Bronchial epithelial cell (primary cell): ENCODE data around the gene CHTF18. TPM values are rescaled to one million over a fixed set of nuclear protein-coding genes. Genes with fewer than 3 reads are reported as not detected.

Experiments
- DNase-seq: peaks from one replicate; pipeline ENCODE4 v3.0.0-alpha.2; 2010; ENCODE audit warnings: low read depth
- FAIRE-seq: peaks from 2 replicates; lab custom pipeline; 2011; peaks lifted over from hg19 to GRCh38; lab: Jason Lieb, UNC
- H3K27me3 ChIP-seq: 2 replicates; pipeline ENCODE4 v1.5.1; 2011; ENCODE audit warnings: low read length; ENCODE audit not compliant: control insufficient read depth, insufficient read depth
- H3K36me3 ChIP-seq: 2 replicates; pipeline ENCODE4 v1.5.1; 2011; ENCODE audit warnings: low read length; ENCODE audit not compliant: control insufficient read depth, insufficient read depth
- H3K4me3 ChIP-seq: 2 replicates; pipeline ENCODE4 v1.5.1; 2011; ENCODE audit warnings: mild to moderate bottlenecking, low read depth, low read length, control low read depth
- total RNA-seq: library from RNA; depleted of rRNA; stranded (reverse); fragments of >200 nt; gene quantifications from 2 replicates; pipeline ENCODE4 v1.2.1, GENCODE V29; 2014
- TF ChIP-seq, protein P1 (sequence below): IDR thresholded peaks from 2 replicates; pipeline ENCODE4 v1.5.1; 2011; ENCODE audit warnings: mild to moderate bottlenecking, moderate library complexity, low read length, control low read depth, inconsistent platforms; ENCODE audit not compliant: insufficient read depth, severe bottlenecking

The CHTF18 gene
- total RNA-seq, 1 donor from 2014 or later = 1.6 TPM

DNA sequence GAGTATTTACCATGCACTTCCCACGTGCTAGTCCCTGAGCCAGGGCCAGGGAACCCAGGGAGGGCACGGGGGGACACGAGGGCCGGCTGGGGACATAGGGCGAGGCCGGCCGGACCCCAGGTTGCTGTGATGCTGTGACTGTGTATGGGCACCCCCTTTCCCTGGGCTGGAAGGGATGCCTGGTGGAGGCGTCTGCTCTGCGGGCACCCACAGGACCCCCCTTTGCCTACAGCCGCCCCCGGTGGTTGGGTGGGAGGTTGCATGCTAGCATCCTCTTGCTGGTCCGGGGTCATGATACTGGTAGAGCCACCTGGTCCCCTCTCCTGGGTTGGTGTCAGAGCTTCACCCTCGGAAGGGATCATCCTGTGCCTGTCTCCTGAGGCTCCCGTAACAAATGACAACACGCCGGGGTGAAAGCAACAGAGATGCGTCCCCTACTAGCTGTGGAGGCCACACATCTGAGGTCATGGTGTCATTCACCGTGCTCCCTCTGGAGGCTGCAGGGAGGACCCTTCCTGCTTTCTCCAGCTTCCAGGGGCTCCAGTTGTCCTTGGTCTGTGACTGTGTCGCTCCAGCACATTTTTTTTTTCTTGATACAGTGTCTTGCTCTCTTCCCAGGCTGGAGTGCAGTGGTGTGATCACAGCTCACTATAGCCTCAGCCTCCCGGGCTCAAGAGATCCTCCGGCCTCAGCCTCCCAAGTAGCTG lies 44.5 kb upstream of the CHTF18 start:
- FAIRE-seq (no peak), DNase-seq (no peak)
- H3K36me3 ChIP-seq = no peaks in the 10 kb centered on the region
- no peak overlapping the region for H3K4me3 ChIP-seq
- H3K27me3 ChIP-seq = no peaks in the 10 kb centered on the region
- TF ChIP-seq, protein P1, sequence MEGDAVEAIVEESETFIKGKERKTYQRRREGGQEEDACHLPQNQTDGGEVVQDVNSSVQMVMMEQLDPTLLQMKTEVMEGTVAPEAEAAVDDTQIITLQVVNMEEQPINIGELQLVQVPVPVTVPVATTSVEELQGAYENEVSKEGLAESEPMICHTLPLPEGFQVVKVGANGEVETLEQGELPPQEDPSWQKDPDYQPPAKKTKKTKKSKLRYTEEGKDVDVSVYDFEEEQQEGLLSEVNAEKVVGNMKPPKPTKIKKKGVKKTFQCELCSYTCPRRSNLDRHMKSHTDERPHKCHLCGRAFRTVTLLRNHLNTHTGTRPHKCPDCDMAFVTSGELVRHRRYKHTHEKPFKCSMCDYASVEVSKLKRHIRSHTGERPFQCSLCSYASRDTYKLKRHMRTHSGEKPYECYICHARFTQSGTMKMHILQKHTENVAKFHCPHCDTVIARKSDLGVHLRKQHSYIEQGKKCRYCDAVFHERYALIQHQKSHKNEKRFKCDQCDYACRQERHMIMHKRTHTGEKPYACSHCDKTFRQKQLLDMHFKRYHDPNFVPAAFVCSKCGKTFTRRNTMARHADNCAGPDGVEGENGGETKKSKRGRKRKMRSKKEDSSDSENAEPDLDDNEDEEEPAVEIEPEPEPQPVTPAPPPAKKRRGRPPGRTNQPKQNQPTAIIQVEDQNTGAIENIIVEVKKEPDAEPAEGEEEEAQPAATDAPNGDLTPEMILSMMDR = peak; percentile 6

GRCh38 chr16:745739-746138 lies 42.7 kb upstream of the CHTF18 start:
- DNase-seq (no peak), FAIRE-seq (no peak)
- Histone ChIP-seq H3K36me3 (no peaks in the 10 kb centered on the region), H3K4me3 (no peak overlapping the region), H3K27me3 (no peaks in the 10 kb centered on the region)
- TF ChIP-seq, protein P1 = peak; percentile 76

DNA sequence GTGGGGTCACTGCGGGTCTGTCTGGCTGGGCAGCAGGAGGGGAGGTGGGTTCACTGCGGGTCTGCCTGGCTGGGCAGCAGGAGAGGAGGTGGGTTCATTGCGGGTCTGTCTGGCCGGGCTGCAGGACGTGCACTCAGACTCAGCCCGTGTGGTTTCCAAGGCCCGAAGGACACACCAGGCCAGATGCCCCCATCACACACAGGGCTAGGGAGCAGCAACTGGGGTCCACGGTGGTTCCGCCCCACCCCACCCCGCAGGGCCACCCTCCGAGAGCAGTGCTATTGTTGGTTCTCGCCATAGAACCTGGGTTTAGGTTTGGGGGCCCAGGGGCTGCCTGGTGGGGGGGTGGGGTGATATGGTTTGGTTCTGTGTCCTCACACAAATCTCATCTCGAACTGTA lies 41.8 kb upstream of the CHTF18 start:
- Histone ChIP-seq H3K4me3 (no peak overlapping the region), H3K36me3 (no peaks in the 10 kb centered on the region), H3K27me3 (peaks cover 1% of the 10 kb centered on the region)
- TF ChIP-seq, protein P1 = no peak
- FAIRE-seq (no peak), DNase-seq (no peak)

GRCh38 chr16:747978-748746 lies 40.3 kb upstream of the CHTF18 start:
- H3K4me3 ChIP-seq = no peak overlapping the region
- H3K27me3 ChIP-seq = peaks cover 4% of the 10 kb centered on the region
- no peaks in the 10 kb centered on the region for H3K36me3 ChIP-seq
- FAIRE-seq = no peak
- TF ChIP-seq, protein P1 = no peak
- no peak for DNase-seq

- FAIRE-seq = no peak
- DNase-seq = no peak
- Histone ChIP-seq H3K27me3 (peaks cover 4% of the 10 kb centered on the region), H3K36me3 (no peaks in the 10 kb centered on the region), H3K4me3 (no peak overlapping the region)
- TF ChIP-seq, protein P1 = no peak
Measured at GRCh38 chr16:749010-749409, 39.4 kb upstream of the CHTF18 start.
